Caco-2 (cell line): ENCODE measurements around the gene SLC2A13. TPM values are rescaled to one million over a fixed set of nuclear protein-coding genes. Genes with fewer than 3 reads are reported as not detected.

Experiments
- BruUV-seq: library from RNA; stranded (reverse); fragments of 400-500 nt; replicated peaks from 2 replicates; lab custom pipeline; 2021; lab: Mats Ljungman, UMichigan
- CTCF ChIA-PET: fragments of 300-600 bp; sonication (Branson Sonifier 250); formaldehyde crosslinking; loops from one replicate; lab custom pipeline; 2022; ENCODE audit warnings: antibody characterized with exemption; lab: Charles Lee
- POLR2A ChIA-PET: fragments of 300-600 bp; sonication (Branson Sonifier 250); formaldehyde crosslinking; loops from one replicate; lab custom pipeline; 2022; ENCODE audit warnings: antibody characterized with exemption; lab: Charles Lee
- DNase-seq, 2 experiments: peaks; one replicate each; pipeline versions ENCODE4 v3.0.0 to v3.0.0-alpha.2; 2020 to 2022
- H3K27me3 ChIP-seq: replicated peaks from 2 replicates; pipeline ENCODE4 v1.6.0; 2011; ENCODE audit warnings: low read length; ENCODE audit not compliant: control insufficient read depth, insufficient read depth
- H3K36me3 ChIP-seq: 2 replicates; pipeline ENCODE4 v1.5.1; 2011; ENCODE audit warnings: low read length; ENCODE audit not compliant: control insufficient read depth, insufficient read depth
- H3K4me1 ChIP-seq: fragments of 250-450 bp; sonication (Bioruptor Pico); 2 replicates; pipeline ENCODE4 v1.5.1; 2020; ENCODE audit warnings: mild to moderate bottlenecking
- H3K4me3 ChIP-seq: 2 replicates; pipeline ENCODE4 v1.5.1; 2011; ENCODE audit warnings: low read depth, mild to moderate bottlenecking, control low read depth, low read length
- H3K9me3 ChIP-seq: fragments of 250-450 bp; sonication (Bioruptor Pico); 2 replicates; pipeline ENCODE4 v1.5.1; 2020; ENCODE audit warnings: mild to moderate bottlenecking, moderate library complexity
- H3K27ac Mint-ChIP-seq: one replicate; pipeline ENCODE4 v1.8.0; 2022; ENCODE audit warnings: mixed read lengths; ENCODE audit not compliant: unreplicated experiment
- H3K27me3 Mint-ChIP-seq: one replicate; pipeline ENCODE4 v1.8.0; 2022; ENCODE audit warnings: mixed read lengths; ENCODE audit not compliant: insufficient read depth, unreplicated experiment
- H3K36me3 Mint-ChIP-seq: one replicate; pipeline ENCODE4 v1.8.0; 2022; ENCODE audit warnings: mild to moderate bottlenecking, mixed read lengths; ENCODE audit not compliant: insufficient read depth, unreplicated experiment
- H3K4me1 Mint-ChIP-seq: one replicate; pipeline ENCODE4 v1.8.0; 2022; ENCODE audit warnings: low read depth, mixed read lengths; ENCODE audit not compliant: unreplicated experiment
- H3K4me3 Mint-ChIP-seq: one replicate; pipeline ENCODE4 v1.8.0; 2022; ENCODE audit warnings: mild to moderate bottlenecking, moderate library complexity, mixed read lengths; ENCODE audit not compliant: unreplicated experiment
- H3K9me3 Mint-ChIP-seq: one replicate; pipeline ENCODE4 v1.8.0; 2022; ENCODE audit warnings: mixed read lengths; ENCODE audit not compliant: unreplicated experiment
- intact Hi-C: fragments of 100-400 bp; cut with micrococcal nuclease; formaldehyde crosslinking; loops from one replicate; pipeline ENCODE4 v1.10.0; 2022; ENCODE audit not compliant: unreplicated experiment
- total RNA-seq: library from RNA; stranded (reverse); gene quantifications from 2 replicates; pipeline ENCODE4 v1.2.3, GENCODE V29; 2022
- TF ChIP-seq, protein P1 (sequence below), 2 experiments: fragments of 200-600 bp in 1 of 2; IDR thresholded peaks; 1 replicate in 1 of 2; 2 replicates in 1 of 2; pipeline versions ENCODE4 v1.5.1 to v1.8.0; 2011 to 2022; ENCODE audit warnings: antibody characterized with exemption in 1 of 2, control low read depth in 1 of 2, inconsistent platforms in 1 of 2, low read depth in 1 of 2, low read length in 1 of 2, mild to moderate bottlenecking in 1 of 2, moderate library complexity in 1 of 2; ENCODE audit not compliant: insufficient read depth in 1 of 2, severe bottlenecking in 1 of 2, unreplicated experiment in 1 of 2

The SLC2A13 gene
- total RNA-seq, 1 experiment from 2014 or later = 3.0 TPM

DNA sequence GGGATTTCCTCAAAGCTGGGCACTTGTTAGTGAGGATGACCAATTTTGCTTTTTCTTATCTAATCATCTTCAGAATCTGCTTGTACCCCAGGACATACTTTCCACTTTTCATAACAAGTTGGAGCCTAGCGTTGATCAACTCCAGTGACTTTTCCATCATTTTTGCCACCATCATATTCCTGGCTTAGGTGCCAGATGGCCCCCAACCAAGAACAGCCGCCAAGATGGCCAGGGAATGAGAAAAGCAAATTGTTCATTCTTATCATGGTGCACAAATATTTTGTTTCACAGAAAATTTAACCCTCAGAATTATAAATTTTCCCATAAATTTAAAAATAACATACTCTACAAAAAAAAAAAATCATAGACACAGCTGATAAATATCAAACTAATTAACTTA lies 37.5 kb downstream of the SLC2A13 start:
- H3K9me3 ChIP-seq = no peaks in the 10 kb centered on the region
- H3K4me3 ChIP-seq = no peak overlapping the region
- H3K27ac Mint-ChIP-seq = no peak overlapping the region
- no peak for DNase-seq
- H3K4me3 Mint-ChIP-seq = no peak overlapping the region
- no TSS peak for BruUV-seq
- TF ChIP-seq, protein P1, sequence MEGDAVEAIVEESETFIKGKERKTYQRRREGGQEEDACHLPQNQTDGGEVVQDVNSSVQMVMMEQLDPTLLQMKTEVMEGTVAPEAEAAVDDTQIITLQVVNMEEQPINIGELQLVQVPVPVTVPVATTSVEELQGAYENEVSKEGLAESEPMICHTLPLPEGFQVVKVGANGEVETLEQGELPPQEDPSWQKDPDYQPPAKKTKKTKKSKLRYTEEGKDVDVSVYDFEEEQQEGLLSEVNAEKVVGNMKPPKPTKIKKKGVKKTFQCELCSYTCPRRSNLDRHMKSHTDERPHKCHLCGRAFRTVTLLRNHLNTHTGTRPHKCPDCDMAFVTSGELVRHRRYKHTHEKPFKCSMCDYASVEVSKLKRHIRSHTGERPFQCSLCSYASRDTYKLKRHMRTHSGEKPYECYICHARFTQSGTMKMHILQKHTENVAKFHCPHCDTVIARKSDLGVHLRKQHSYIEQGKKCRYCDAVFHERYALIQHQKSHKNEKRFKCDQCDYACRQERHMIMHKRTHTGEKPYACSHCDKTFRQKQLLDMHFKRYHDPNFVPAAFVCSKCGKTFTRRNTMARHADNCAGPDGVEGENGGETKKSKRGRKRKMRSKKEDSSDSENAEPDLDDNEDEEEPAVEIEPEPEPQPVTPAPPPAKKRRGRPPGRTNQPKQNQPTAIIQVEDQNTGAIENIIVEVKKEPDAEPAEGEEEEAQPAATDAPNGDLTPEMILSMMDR (IDR thresholded peaks at IDR 0.05; ENCODE audit: insufficient read depth in 1 of 2, low read depth in 1 of 2, low read length in 1 of 2, severe bottlenecking in 1 of 2, unreplicated experiment in 1 of 2) = no peak
- intact Hi-C loops = no loop called here
- H3K27me3 ChIP-seq = no peaks in the 10 kb centered on the region
- POLR2A ChIA-PET = no interaction called here
- no peaks in the 10 kb centered on the region for H3K4me1 ChIP-seq
- no peaks in the 10 kb centered on the region for H3K36me3 ChIP-seq
- CTCF ChIA-PET = no interaction called here
- H3K9me3 Mint-ChIP-seq = no peaks in the 10 kb centered on the region
- no peaks in the 10 kb centered on the region for H3K36me3 Mint-ChIP-seq
- H3K27me3 Mint-ChIP-seq = no peaks in the 10 kb centered on the region
- H3K4me1 Mint-ChIP-seq = no peaks in the 10 kb centered on the region

DNA sequence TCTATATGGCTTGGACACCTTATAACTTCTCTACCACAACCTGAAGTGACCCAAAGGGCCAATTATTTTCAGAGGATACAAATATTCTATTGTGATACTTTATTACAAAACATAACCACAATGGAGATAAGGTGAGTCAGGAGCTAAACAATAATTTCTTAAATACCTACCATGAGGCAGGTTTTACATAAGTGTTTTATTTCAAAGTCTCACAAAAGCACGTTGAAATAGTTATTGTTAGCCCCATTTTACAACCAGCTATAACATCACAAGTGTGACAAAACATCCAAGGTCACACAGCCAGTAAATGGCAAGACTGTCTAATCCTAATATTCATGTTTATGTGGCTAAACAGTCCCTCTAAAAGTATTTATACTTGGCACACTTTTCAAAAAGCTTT lies 40.2 kb downstream of the SLC2A13 start:
- CTCF ChIA-PET = no interaction called here
- intact Hi-C loops = no loop called here
- Histone ChIP-seq H3K4me3 (no peak overlapping the region), H3K36me3 (no peaks in the 10 kb centered on the region), H3K9me3 (no peaks in the 10 kb centered on the region), H3K4me1 (no peaks in the 10 kb centered on the region), H3K27me3 (no peaks in the 10 kb centered on the region)
- TF ChIP-seq, protein P1 (IDR thresholded peaks at IDR 0.05; ENCODE audit: insufficient read depth in 1 of 2, low read depth in 1 of 2, low read length in 1 of 2, severe bottlenecking in 1 of 2, unreplicated experiment in 1 of 2) = no peak
- no peak for DNase-seq
- POLR2A ChIA-PET = no interaction called here
- Mint-ChIP-seq H3K4me1 (no peaks in the 10 kb centered on the region), H3K27me3 (no peaks in the 10 kb centered on the region), H3K9me3 (no peaks in the 10 kb centered on the region), H3K36me3 (no peaks in the 10 kb centered on the region), H3K27ac (no peak overlapping the region), H3K4me3 (no peak overlapping the region)
- no TSS peak for BruUV-seq

DNA sequence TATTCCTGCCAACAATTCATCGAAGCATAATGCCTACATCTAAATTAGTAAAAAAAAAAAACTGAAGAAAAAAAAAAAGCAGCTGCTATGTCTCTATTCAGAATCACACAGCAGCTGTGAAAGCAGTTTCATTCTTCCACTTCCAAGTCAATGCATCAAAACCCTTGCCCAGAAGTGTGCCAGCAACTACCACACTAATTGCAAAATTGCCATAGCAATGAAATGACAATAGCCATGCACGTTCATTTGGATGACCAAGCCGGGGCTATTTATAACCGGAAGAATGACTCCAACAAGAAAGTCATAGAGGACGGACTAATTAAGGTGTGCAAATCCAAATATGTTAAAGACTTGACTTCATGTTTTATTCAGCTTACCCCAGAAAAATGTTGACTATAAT lies 42.5 kb downstream of the SLC2A13 start:
- Mint-ChIP-seq H3K4me3 (no peak overlapping the region), H3K4me1 (no peaks in the 10 kb centered on the region), H3K9me3 (no peaks in the 10 kb centered on the region), H3K36me3 (no peaks in the 10 kb centered on the region), H3K27me3 (no peaks in the 10 kb centered on the region), H3K27ac (no peak overlapping the region)
- intact Hi-C loops = loop anchor here (5.0 kb wide), 1 partner anchor 46 kb away; no protein-coding TSS in a partner anchor
- TF ChIP-seq, protein P1 (IDR thresholded peaks at IDR 0.05; ENCODE audit: insufficient read depth in 1 of 2, low read depth in 1 of 2, low read length in 1 of 2, severe bottlenecking in 1 of 2, unreplicated experiment in 1 of 2) = no peak
- H3K27me3 ChIP-seq = no peaks in the 10 kb centered on the region
- no TSS peak for BruUV-seq
- DNase-seq = no peak
- ChIA-PET CTCF (no interaction called here), POLR2A (interaction anchor here (0.6 kb wide), 1 partner anchor 259 kb away, joined by 6 read pairs; no protein-coding TSS in a partner anchor)
- no peaks in the 10 kb centered on the region for H3K9me3 ChIP-seq
- no peaks in the 10 kb centered on the region for H3K4me1 ChIP-seq
- H3K4me3 ChIP-seq = no peak overlapping the region
- no peaks in the 10 kb centered on the region for H3K36me3 ChIP-seq
